ENCODE data around the gene SCYL2. TPM values are rescaled to one million over a fixed set of nuclear protein-coding genes. Genes with fewer than 3 reads are reported as not detected.

The SCYL2 gene
- total RNA-seq, 1 donor from 2014 or later = 38.7 TPM

GRCh38 chr12:100234591-100235304 is 32.2 kb upstream of the SCYL2 start:
- Mint-ChIP-seq H3K4me1 (no peaks in the 10 kb centered on the region), H3K4me3 (no peak overlapping the region), H3K36me3 (ENCODE audit: low read depth) (no peaks in the 10 kb centered on the region), H3K27me3 (no peaks in the 10 kb centered on the region), H3K27ac (no peak overlapping the region), H3K9me3 (no peaks in the 10 kb centered on the region)
- DNase-seq (no peak), ATAC-seq (ENCODE audit: low read depth) (no peak)
- ChIA-PET POLR2A (interaction anchor here (0.8 kb wide), 1 partner anchor 437 kb away, joined by 4 read pairs; no protein-coding TSS in a partner anchor), CTCF (interaction anchor here (0.6 to 2.8 kb wide), 5 partner anchors 78 to 439 kb away, joined by 3 to 16 read pairs (median 3); no protein-coding TSS in a partner anchor)
- TF ChIP-seq, protein P1, sequence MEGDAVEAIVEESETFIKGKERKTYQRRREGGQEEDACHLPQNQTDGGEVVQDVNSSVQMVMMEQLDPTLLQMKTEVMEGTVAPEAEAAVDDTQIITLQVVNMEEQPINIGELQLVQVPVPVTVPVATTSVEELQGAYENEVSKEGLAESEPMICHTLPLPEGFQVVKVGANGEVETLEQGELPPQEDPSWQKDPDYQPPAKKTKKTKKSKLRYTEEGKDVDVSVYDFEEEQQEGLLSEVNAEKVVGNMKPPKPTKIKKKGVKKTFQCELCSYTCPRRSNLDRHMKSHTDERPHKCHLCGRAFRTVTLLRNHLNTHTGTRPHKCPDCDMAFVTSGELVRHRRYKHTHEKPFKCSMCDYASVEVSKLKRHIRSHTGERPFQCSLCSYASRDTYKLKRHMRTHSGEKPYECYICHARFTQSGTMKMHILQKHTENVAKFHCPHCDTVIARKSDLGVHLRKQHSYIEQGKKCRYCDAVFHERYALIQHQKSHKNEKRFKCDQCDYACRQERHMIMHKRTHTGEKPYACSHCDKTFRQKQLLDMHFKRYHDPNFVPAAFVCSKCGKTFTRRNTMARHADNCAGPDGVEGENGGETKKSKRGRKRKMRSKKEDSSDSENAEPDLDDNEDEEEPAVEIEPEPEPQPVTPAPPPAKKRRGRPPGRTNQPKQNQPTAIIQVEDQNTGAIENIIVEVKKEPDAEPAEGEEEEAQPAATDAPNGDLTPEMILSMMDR (IDR thresholded peaks at IDR 0.05) = no peak
- intact Hi-C loops (cut with micrococcal nuclease) = loop anchor here (1.0 to 5.0 kb wide), 4 partner anchors 173 to 1088 kb away; no protein-coding TSS in a partner anchor

DNA sequence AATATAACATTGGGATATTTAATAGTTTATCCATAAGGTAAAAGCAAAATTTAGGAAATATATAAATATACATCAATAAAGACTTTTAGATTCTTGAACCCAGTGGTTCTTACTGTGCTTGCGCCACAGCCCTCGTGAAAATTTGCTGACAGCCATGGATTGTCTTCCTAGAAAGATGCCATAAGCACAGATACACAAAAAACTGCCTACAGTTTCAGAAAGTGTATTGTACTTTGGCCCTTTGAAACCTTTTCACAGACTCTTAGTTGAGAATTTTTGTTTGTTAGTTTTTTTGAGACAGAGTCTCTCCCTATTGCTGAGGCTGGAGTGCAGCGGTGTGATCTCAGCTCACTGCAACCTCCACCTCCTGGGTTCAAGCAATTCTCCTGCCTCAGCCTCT is 28.2 kb upstream of the SCYL2 start:
- intact Hi-C loops (cut with micrococcal nuclease) = no loop called here

DNA sequence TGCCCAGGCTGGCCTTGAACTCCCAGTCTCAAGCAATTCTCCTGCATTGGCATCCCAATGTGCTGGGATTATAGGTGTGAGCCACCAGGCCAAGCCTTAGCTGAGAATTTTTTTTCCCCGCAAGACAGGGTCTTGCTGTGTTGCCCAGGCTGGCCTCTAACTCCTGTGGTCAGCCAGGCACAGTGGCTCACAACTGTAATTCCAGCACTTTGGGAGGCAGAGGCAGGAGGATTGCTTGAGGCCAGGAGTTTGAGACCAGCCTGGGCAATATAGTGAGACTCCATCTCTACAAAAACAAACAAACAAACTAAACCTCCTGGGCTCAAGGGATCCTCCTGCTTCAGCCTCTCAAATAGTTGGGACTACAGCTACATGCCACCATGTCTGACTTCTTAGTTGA is 27.4 kb upstream of the SCYL2 start:
- DNase-seq = no peak
- no peak overlapping the region for H3K27ac Mint-ChIP-seq
- H3K36me3 Mint-ChIP-seq (ENCODE audit: low read depth) = no peaks in the 10 kb centered on the region
- TF ChIP-seq, protein P1 (IDR thresholded peaks at IDR 0.05) = no peak
- H3K4me1 Mint-ChIP-seq = no peaks in the 10 kb centered on the region
- no peak for ATAC-seq (ENCODE audit: low read depth)
- intact Hi-C loops (cut with micrococcal nuclease) = no loop called here
- H3K4me3 Mint-ChIP-seq = no peak overlapping the region
- H3K9me3 Mint-ChIP-seq = no peaks in the 10 kb centered on the region
- no peaks in the 10 kb centered on the region for H3K27me3 Mint-ChIP-seq
- POLR2A ChIA-PET = no interaction called here
- CTCF ChIA-PET = no interaction called here

More for the DNA sequence above, 28.2 kb upstream of the SCYL2 start:
- DNase-seq = no peak
- H3K27me3 Mint-ChIP-seq = no peaks in the 10 kb centered on the region
- H3K4me3 Mint-ChIP-seq = no peak overlapping the region
- H3K27ac Mint-ChIP-seq = no peak overlapping the region
- no peak for ATAC-seq (ENCODE audit: low read depth)
- no peaks in the 10 kb centered on the region for H3K4me1 Mint-ChIP-seq
- no peaks in the 10 kb centered on the region for H3K9me3 Mint-ChIP-seq
- POLR2A ChIA-PET = no interaction called here
- no peaks in the 10 kb centered on the region for H3K36me3 Mint-ChIP-seq (ENCODE audit: low read depth)
- CTCF ChIA-PET = no interaction called here
- TF ChIP-seq, protein P1 (IDR thresholded peaks at IDR 0.05) = no peak

GRCh38 chr12:100243137-100243536 is 23.8 kb upstream of the SCYL2 start:
- Mint-ChIP-seq H3K4me3 (no peak overlapping the region), H3K36me3 (ENCODE audit: low read depth) (no peaks in the 10 kb centered on the region), H3K27me3 (no peaks in the 10 kb centered on the region), H3K27ac (no peak overlapping the region), H3K4me1 (no peaks in the 10 kb centered on the region), H3K9me3 (no peaks in the 10 kb centered on the region)
- ATAC-seq (ENCODE audit: low read depth) = no peak
- CTCF ChIA-PET = no interaction called here
- intact Hi-C loops (cut with micrococcal nuclease) = no loop called here
- POLR2A ChIA-PET = no interaction called here
- TF ChIP-seq, protein P1 (IDR thresholded peaks at IDR 0.05) = no peak
- no peak for DNase-seq

DNA sequence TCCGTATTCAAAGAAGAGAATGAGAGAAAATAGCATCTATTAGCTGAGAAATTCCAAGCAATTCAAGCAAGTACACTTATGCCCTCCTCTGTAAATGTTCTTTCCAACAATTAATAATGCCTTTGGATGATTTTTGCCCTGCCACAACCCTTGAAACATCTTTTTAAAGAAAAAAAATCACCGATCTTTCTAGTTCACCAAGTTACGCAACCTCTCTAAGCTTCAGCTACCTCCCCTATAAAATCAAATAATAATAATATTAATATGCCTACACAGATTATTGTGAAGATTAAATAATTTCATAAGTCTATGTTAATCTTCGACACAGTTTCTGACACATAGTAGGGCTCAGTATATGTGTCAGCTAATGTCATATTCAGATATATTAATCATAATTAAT is 19.2 kb upstream of the SCYL2 start:
- TF ChIP-seq, protein P1 (IDR thresholded peaks at IDR 0.05) = no peak
- no peak for DNase-seq
- no peak overlapping the region for H3K4me3 Mint-ChIP-seq
- intact Hi-C loops (cut with micrococcal nuclease) = no loop called here
- H3K36me3 Mint-ChIP-seq (ENCODE audit: low read depth) = no peaks in the 10 kb centered on the region
- no peak overlapping the region for H3K27ac Mint-ChIP-seq
- ATAC-seq (ENCODE audit: low read depth) = no peak
- CTCF ChIA-PET = no interaction called here
- no peaks in the 10 kb centered on the region for H3K4me1 Mint-ChIP-seq
- no peaks in the 10 kb centered on the region for H3K9me3 Mint-ChIP-seq
- POLR2A ChIA-PET = no interaction called here
- H3K27me3 Mint-ChIP-seq = no peaks in the 10 kb centered on the region

Data from activated B cell treated with CpG ODN at 0.5 μM for 24 hours (primary cell).